Amygdala (tissue), 56 donors: Measurements from ENCODE around the gene GATM.
A peak's percentile ranks its signal among the peaks of the same experiment; 100 is the strongest.
"Not testable (repeated sequence)": the region's sequence is repeated elsewhere in the genome, so short reads cannot be mapped to it uniquely, and the experiment has no call there.

Experiments
- DNase-seq, 56 donors: peaks; one replicate each; lab custom pipeline; 2025; lab: John Stamatoyannopoulos, UW

GATM gene

DNA sequence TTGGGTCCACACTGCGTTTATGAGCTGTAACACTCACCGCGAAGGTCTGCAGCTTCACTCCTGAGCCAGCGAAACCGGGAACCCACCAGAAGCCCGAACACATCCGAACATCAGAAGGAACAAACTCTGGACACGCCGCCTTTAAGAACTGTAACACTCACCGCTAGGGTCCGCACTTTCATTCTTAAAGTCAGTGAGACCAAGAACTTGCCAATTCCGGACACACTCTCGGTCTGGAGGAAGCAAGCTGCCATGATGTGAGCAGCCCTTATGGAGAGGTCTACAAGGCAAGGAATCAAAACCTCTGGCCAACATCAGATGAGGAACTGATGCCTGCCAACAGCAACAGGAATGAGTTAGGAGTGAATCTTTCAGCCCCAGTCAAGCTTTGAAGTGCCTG is 63.4 kb downstream of the GATM start:
- DNase-seq = peak in 2 of 56 donors; percentile 6 to 35

DNA sequence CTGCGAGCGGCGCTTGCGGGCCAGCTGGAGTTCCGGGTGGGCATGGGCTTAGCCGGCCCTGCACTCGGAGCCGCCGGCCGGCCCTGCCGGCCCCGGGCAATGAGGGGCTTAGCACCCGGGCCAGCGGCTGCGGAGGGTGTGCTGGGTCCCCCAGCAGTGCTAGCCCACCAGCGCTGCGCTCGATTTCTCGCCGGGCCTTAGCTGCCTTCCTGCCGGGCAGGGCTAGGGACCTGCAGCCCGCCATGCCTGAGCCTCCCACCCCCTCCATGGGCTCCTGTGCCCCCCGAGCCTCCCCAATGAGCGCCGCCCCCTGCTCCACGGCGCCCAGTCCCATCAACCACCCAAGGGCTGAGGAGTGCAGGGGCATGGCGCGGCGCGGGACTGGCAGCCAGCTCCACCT is 64.2 kb downstream of the GATM start:
- not testable (repeated sequence) for DNase-seq
